HG02870 (cell line): ENCODE measurements around the gene CRTAC1.
A peak's percentile ranks its signal among the peaks of the same experiment; 100 is the strongest.

ENCODE experiments used
- ATAC-seq: cut with Tn5 transposase; IDR thresholded peaks from one replicate; pipeline ENCODE4 v1.9.1; 2021; ENCODE audit warnings: mild to moderate bottlenecking, moderate library complexity; ENCODE audit not compliant: unreplicated experiment

The CRTAC1 gene

GRCh38 chr10:97925308-97925938, 105.0 kb downstream of the CRTAC1 start:
- ATAC-seq: no peak

GRCh38 chr10:97924678-97925077, 105.7 kb downstream of the CRTAC1 start:
- ATAC-seq: no peak

- ATAC-seq: no peak
These were observed 106.9 kb downstream of the CRTAC1 start for GRCh38 chr10:97923476-97923875.

DNA sequence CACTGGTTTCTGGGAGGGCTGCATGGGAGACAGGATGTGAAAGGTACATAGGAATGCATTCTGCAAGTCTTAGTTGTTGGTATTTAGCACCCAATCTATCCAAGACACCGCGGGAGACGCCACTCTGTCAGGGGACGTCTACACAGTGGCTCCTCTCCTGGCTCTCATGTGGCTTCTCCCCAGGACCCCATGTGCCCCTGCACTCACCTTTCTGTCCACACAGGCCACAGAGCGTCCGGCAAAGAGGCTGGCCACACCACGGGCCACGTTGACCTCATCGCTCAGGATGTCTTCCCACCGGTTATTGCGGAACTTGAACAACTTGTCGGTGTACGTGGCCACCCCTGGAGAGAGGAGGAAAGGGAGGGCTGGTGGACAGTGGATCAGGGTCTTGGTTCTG, 107.4 kb downstream of the CRTAC1 start:
- ATAC-seq: no peak

GRCh38 chr10:97922022-97922758, 108.2 kb downstream of the CRTAC1 start:
- no peak for ATAC-seq

- ATAC-seq: no peak
These were observed 108.8 kb downstream of the CRTAC1 start for GRCh38 chr10:97921581-97922021.

DNA sequence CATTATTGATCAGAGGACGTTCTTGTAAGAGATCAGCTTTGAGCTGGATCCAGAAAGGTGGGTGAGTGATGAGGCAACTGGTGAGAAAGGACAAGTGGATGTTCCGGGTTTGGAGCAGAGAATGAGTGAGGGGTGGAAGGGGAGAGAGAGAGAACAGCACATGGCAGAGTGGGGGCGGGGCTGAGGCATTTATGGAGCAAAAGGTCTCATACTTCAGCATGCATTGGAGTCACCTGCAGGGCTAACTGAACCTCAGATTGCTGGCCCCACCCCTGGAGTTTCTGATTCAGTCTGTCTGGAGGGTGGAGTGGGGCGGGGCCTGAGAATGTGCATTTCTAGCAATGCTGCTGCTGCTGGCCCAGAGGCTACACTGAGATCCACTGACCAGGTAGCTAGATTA, 109.6 kb downstream of the CRTAC1 start:
- no peak for ATAC-seq

- ATAC-seq: no peak
These were observed 111.4 kb downstream of the CRTAC1 start for GRCh38 chr10:97919012-97919411.

GRCh38 chr10:97916586-97916985, 113.8 kb downstream of the CRTAC1 start:
- ATAC-seq: no peak

DNA sequence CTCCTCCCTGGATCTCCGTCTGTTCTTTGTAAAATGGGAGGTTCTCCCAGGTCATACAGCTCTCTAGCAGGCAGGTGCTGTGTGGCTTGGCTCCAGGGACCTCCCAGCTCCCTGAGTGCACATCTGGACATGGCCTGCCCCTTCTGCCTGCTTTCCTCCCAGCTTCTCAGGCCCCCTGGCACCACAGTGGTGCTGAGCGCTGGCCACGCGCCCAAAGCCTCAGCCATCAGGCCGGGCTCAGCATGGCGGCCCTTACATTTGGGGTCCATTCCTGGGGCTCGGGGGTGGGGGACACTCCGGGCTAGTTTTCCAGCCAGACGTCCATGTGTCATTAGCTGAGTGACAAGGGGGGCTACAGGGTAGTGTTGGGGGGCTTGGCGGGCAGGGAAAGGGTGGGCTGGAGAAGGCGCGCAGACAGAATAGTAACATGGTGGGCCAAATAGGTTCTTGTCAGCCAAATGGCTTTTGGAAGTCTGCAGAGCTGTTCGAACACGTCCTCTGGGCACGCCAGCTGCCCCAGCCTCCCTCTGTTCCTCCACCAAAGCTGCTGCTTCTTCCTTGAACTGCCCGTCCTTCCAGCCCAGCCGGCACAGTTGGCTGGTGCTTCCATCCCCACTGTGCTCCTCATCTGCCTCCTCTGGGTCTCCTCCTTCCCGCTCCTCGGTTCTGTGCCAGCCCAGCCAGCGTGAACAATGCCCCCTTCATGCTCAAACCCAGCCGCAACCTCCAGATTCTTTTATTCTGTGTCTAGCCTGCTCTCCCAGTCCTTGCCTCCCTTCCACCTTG, 114.9 kb downstream of the CRTAC1 start:
- no peak for ATAC-seq

- ATAC-seq: peak; percentile 69
These were observed 115.6 kb downstream of the CRTAC1 start for GRCh38 chr10:97914837-97915211.

DNA sequence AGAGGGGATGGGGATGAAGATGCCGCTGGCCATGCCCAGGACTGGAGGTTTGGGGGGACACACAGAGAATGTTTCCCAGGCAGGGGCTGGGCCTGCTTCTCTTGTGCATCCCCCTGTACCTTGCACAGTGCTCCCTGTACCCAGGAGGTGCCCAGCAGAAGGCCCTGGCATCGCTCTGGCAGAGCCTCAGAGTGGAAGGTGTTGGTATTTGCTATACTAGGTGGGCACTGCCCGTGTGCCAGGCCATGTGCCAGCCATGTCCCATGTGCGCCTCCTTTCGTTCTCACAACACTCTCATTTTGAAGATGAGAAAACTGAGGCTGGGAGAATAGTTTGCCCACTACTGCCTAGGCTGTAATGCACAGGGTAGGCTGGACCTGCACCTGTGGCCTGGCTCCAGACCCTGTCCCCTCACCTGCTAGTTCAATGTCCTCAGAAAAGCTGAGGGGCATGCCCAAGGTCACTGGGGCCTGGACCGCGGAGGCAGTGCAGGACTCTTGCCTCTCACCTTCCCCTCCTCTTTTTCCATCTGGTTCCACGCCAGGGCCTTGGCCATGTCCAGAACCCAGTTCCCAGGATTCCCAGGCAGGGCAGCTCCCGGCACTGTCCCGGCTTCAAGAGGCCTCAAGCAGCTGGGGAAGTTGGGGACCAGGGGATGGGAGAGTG, 116.1 kb downstream of the CRTAC1 start:
- no peak for ATAC-seq

- ATAC-seq: no peak
These were observed 116.8 kb downstream of the CRTAC1 start for GRCh38 chr10:97913614-97914013.

- ATAC-seq: no peak
These were observed 117.2 kb downstream of the CRTAC1 start for GRCh38 chr10:97913193-97913592.

DNA sequence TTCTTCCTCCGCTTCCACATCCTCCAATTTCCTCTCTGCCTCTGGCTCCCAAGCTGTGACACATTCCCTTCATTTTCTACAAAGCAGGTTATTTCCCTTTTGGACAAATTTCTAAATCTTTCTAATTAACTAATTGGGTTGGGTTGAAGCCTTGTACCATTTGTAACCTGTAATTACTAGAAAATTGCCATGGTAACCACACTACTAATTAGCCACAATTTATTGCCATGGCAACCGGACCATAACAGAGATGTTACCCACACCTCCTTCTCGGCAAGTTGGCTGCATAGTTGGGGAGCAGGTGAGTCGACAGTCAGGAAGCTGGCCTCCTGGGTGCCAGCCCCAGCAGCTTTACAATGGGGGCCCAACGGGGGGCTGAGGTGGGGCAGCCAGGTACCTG, 119.2 kb downstream of the CRTAC1 start:
- ATAC-seq: no peak

DNA sequence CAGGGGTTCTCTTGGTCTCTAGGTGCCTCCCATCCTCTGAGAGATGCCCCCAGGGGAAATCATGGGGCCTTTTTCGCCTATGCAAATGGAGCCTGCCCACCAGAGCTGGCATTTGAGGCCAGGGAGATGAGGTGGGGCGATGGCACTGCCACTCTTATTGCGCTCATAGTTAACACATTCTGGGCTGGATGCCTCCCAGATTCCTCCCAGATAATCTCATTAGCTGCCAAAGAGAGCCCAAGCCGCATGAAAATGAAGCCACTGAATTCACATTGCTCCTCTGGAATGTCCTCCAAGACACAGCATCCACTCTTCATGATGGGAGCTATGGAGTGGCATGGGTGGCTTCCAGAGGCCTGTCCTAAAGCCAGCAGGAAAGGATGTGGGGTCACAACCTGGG, 119.8 kb downstream of the CRTAC1 start:
- ATAC-seq: no peak

- ATAC-seq: no peak
These were observed 122.6 kb downstream of the CRTAC1 start for GRCh38 chr10:97907830-97908229.

GRCh38 chr10:97907211-97907610, 123.2 kb downstream of the CRTAC1 start:
- ATAC-seq: no peak

DNA sequence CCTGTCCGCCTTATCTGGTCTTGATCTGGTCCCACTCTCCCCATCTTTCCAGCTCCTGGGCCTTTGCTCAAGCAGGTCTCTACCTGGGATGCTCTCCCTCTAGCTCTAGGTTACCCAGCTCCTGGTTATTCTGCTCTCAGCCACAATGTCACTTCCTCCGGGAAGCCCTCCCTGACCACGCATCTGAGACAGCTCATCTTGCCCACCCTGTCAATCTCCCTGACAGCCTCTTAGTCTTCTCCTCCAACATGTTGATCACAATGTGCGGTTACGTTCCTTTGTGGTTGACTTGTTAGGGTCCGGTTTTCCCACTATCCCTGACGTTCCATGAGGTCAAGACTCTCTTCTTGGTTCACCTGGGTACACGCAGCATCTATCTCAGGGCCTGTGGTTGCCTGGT, 125.1 kb downstream of the CRTAC1 start:
- ATAC-seq: no peak

DNA sequence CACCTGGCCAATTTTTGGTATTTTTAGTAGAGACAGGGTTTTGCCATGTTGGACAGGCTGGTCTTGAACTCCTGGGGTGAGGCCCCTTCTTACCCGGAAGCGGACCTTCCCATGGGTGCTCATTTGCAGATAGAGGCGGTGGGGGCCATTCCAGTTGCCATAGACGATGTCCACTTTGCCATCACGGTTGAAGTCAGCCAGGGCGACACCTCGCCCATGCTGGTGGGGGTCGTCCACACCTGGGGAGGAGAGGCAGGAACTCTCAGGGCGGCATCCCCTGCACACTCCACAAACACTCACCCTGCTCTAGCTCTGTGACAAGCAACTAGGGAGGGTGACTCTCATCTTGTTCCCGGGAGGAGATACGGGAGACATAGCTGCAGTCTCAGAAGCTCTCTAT, 125.8 kb downstream of the CRTAC1 start:
- ATAC-seq: no peak

GRCh38 chr10:97904018-97904381, 126.4 kb downstream of the CRTAC1 start:
- no peak for ATAC-seq
